ENCODE results near the gene NAGS.

The NAGS gene

GRCh38 chr17:44023545-44024270 is 19.3 kb downstream of the NAGS start:
- Histone ChIP-seq H3K23ac (ENCODE audit: low read length) (no peak overlapping the region), H3K9ac (ENCODE audit: low read length) (no peak overlapping the region), H3K56ac (ENCODE audit: low read length) (no peak overlapping the region), H4K5ac (ENCODE audit: low read length) (no peak overlapping the region), H2BK120ac (ENCODE audit: low read depth, low read length) (no peak overlapping the region), H3K79me2 (ENCODE audit: control insufficient read depth, insufficient read depth, low read length) (no peaks in the 10 kb centered on the region), H2BK15ac (replicated peaks; ENCODE audit: low read depth) (no peak overlapping the region), H4K8ac (ENCODE audit: low read depth, low read length) (no peak overlapping the region), H3K4me1 (ENCODE audit: control insufficient read depth, low read depth, low read length) (no peaks in the 10 kb centered on the region), H2BK5ac (ENCODE audit: low read length) (no peak overlapping the region), H3K4me3 (ENCODE audit: low read length) (no peak overlapping the region), H3K79me1 (ENCODE audit: low read length) (no peaks in the 10 kb centered on the region), H3K27me3 (ENCODE audit: insufficient read depth, low read length, poor library complexity) (no peaks in the 10 kb centered on the region), H2AK5ac (ENCODE audit: low read length) (no peak overlapping the region), H3K36me3 (ENCODE audit: control insufficient read depth, insufficient read depth, low read length) (no peaks in the 10 kb centered on the region), H3K27ac (ENCODE audit: low read depth, low read length) (no peak overlapping the region), H3K4ac (ENCODE audit: low read depth, low read length) (no peak overlapping the region), H3K4me2 (ENCODE audit: low read length) (no peak overlapping the region), H3K18ac (ENCODE audit: low read length) (no peak overlapping the region)
- DNase-seq: no peak
- no CpG with 5 or more reads among the region's 22 CpGs for WGBS (ENCODE audit: extremely low coverage, insufficient coverage, low lambda C conversion rate)

GRCh38 chr17:44024271-44024663 is 19.8 kb downstream of the NAGS start:
- Histone ChIP-seq H4K5ac (ENCODE audit: low read length) (no peak overlapping the region), H3K79me1 (ENCODE audit: low read length) (no peaks in the 10 kb centered on the region)

GRCh38 chr17:44024853-44025252 is 20.4 kb downstream of the NAGS start:
- no CpG with 5 or more reads among the region's 4 CpGs for WGBS (ENCODE audit: extremely low coverage, insufficient coverage, low lambda C conversion rate)
- Histone ChIP-seq H3K27ac (ENCODE audit: low read depth, low read length) (no peak overlapping the region), H2BK15ac (replicated peaks; ENCODE audit: low read depth) (no peak overlapping the region)

More at GRCh38 chr17:44024271-44024663, 19.8 kb downstream of the NAGS start:
- Histone ChIP-seq H3K27ac (ENCODE audit: low read depth, low read length) (no peak overlapping the region), H3K79me2 (ENCODE audit: control insufficient read depth, insufficient read depth, low read length) (no peaks in the 10 kb centered on the region), H3K4me1 (ENCODE audit: control insufficient read depth, low read depth, low read length) (no peaks in the 10 kb centered on the region), H3K27me3 (ENCODE audit: insufficient read depth, low read length, poor library complexity) (no peaks in the 10 kb centered on the region), H2BK120ac (ENCODE audit: low read depth, low read length) (no peak overlapping the region), H3K4me3 (ENCODE audit: low read length) (no peak overlapping the region), H3K9ac (ENCODE audit: low read length) (no peak overlapping the region), H3K56ac (ENCODE audit: low read length) (no peak overlapping the region), H3K18ac (ENCODE audit: low read length) (no peak overlapping the region), H2AK5ac (ENCODE audit: low read length) (no peak overlapping the region), H2BK5ac (ENCODE audit: low read length) (no peak overlapping the region), H3K4ac (ENCODE audit: low read depth, low read length) (no peak overlapping the region), H3K4me2 (ENCODE audit: low read length) (no peak overlapping the region), H4K8ac (ENCODE audit: low read depth, low read length) (no peak overlapping the region), H2BK15ac (replicated peaks; ENCODE audit: low read depth) (no peak overlapping the region), H3K36me3 (ENCODE audit: control insufficient read depth, insufficient read depth, low read length) (no peaks in the 10 kb centered on the region), H3K23ac (ENCODE audit: low read length) (no peak overlapping the region)
- WGBS (ENCODE audit: extremely low coverage, insufficient coverage, low lambda C conversion rate): no CpG with 5 or more reads among the region's 6 CpGs
- no peak for DNase-seq

DNA sequence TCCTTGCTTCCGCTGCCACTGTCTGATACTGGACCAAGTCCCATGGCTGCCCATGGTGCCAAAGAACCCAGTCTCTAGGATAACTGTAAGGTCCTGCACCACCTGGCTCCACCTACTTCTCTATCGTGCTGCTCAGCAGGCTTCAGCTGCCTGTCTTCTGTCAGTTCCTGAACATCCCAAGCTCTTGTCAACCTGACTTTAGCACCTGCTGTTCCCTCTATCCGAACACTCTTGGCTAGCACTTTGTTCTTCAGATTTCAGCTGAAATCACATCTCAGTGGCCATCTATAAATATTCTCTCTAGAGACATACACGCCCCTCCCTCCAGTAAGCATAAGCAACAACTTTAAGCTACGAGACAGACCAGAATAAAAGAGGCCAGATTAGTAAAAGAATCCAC is 25.3 kb downstream of the NAGS start:
- Histone ChIP-seq H2BK120ac (ENCODE audit: low read depth, low read length) (no peak overlapping the region), H2BK15ac (replicated peaks; ENCODE audit: low read depth) (no peak overlapping the region), H3K79me2 (ENCODE audit: control insufficient read depth, insufficient read depth, low read length) (no peaks in the 10 kb centered on the region), H2BK5ac (ENCODE audit: low read length) (no peak overlapping the region), H3K79me1 (ENCODE audit: low read length) (peaks cover 3% of the 10 kb centered on the region), H3K36me3 (ENCODE audit: control insufficient read depth, insufficient read depth, low read length) (peaks cover 11% of the 10 kb centered on the region), H3K9ac (ENCODE audit: low read length) (no peak overlapping the region), H3K4me3 (ENCODE audit: low read length) (no peak overlapping the region), H4K8ac (ENCODE audit: low read depth, low read length) (no peak overlapping the region), H4K5ac (ENCODE audit: low read length) (no peak overlapping the region), H3K23ac (ENCODE audit: low read length) (no peak overlapping the region), H3K56ac (ENCODE audit: low read length) (no peak overlapping the region), H2AK5ac (ENCODE audit: low read length) (no peak overlapping the region), H3K4ac (ENCODE audit: low read depth, low read length) (no peak overlapping the region), H3K27me3 (ENCODE audit: insufficient read depth, low read length, poor library complexity) (no peaks in the 10 kb centered on the region), H3K4me2 (ENCODE audit: low read length) (no peak overlapping the region), H3K4me1 (ENCODE audit: control insufficient read depth, low read depth, low read length) (no peaks in the 10 kb centered on the region), H3K27ac (ENCODE audit: low read depth, low read length) (no peak overlapping the region), H3K18ac (ENCODE audit: low read length) (no peak overlapping the region)
- no CpG with 5 or more reads among the region's 5 CpGs for WGBS (ENCODE audit: extremely low coverage, insufficient coverage, low lambda C conversion rate)
- no peak for DNase-seq

More at GRCh38 chr17:44024853-44025252, 20.4 kb downstream of the NAGS start:
- Histone ChIP-seq H4K8ac (ENCODE audit: low read depth, low read length) (no peak overlapping the region), H3K27me3 (ENCODE audit: insufficient read depth, low read length, poor library complexity) (no peaks in the 10 kb centered on the region), H3K23ac (ENCODE audit: low read length) (no peak overlapping the region), H3K4me3 (ENCODE audit: low read length) (no peak overlapping the region), H3K56ac (ENCODE audit: low read length) (no peak overlapping the region), H3K36me3 (ENCODE audit: control insufficient read depth, insufficient read depth, low read length) (no peaks in the 10 kb centered on the region), H3K18ac (ENCODE audit: low read length) (no peak overlapping the region), H3K79me2 (ENCODE audit: control insufficient read depth, insufficient read depth, low read length) (no peaks in the 10 kb centered on the region), H3K4me1 (ENCODE audit: control insufficient read depth, low read depth, low read length) (no peaks in the 10 kb centered on the region), H4K5ac (ENCODE audit: low read length) (no peak overlapping the region), H3K79me1 (ENCODE audit: low read length) (peaks cover 1% of the 10 kb centered on the region), H2BK5ac (ENCODE audit: low read length) (no peak overlapping the region), H3K9ac (ENCODE audit: low read length) (no peak overlapping the region), H2AK5ac (ENCODE audit: low read length) (no peak overlapping the region), H2BK120ac (ENCODE audit: low read depth, low read length) (no peak overlapping the region), H3K4ac (ENCODE audit: low read depth, low read length) (no peak overlapping the region), H3K4me2 (ENCODE audit: low read length) (no peak overlapping the region)
- no peak for DNase-seq

GRCh38 chr17:44030482-44030881 is 26.1 kb downstream of the NAGS start:
- no peak overlapping the region for H2BK15ac ChIP-seq (replicated peaks; ENCODE audit: low read depth)
- no peaks in the 10 kb centered on the region for H3K79me2 ChIP-seq (ENCODE audit: control insufficient read depth, insufficient read depth, low read length)
- no peak overlapping the region for H3K27ac ChIP-seq (ENCODE audit: low read depth, low read length)
- H2BK5ac ChIP-seq (ENCODE audit: low read length): no peak overlapping the region
- peaks cover 11% of the 10 kb centered on the region for H3K36me3 ChIP-seq (ENCODE audit: control insufficient read depth, insufficient read depth, low read length)
- H3K4me2 ChIP-seq (ENCODE audit: low read length): no peak overlapping the region
- H3K4me1 ChIP-seq (ENCODE audit: control insufficient read depth, low read depth, low read length): no peaks in the 10 kb centered on the region
- H3K4me3 ChIP-seq (ENCODE audit: low read length): no peak overlapping the region
- no peak overlapping the region for H3K4ac ChIP-seq (ENCODE audit: low read depth, low read length)
- no peak overlapping the region for H3K18ac ChIP-seq (ENCODE audit: low read length)
- no CpG with 5 or more reads among the region's 3 CpGs for WGBS (ENCODE audit: extremely low coverage, insufficient coverage, low lambda C conversion rate)
- H2BK120ac ChIP-seq (ENCODE audit: low read depth, low read length): no peak overlapping the region
- DNase-seq: no peak
- H2AK5ac ChIP-seq (ENCODE audit: low read length): no peak overlapping the region
- H3K27me3 ChIP-seq (ENCODE audit: insufficient read depth, low read length, poor library complexity): no peaks in the 10 kb centered on the region
- no peak overlapping the region for H3K9ac ChIP-seq (ENCODE audit: low read length)
- no peak overlapping the region for H3K23ac ChIP-seq (ENCODE audit: low read length)
- no peak overlapping the region for H3K56ac ChIP-seq (ENCODE audit: low read length)
- peaks cover 3% of the 10 kb centered on the region for H3K79me1 ChIP-seq (ENCODE audit: low read length)
- H4K8ac ChIP-seq (ENCODE audit: low read depth, low read length): no peak overlapping the region
- no peak overlapping the region for H4K5ac ChIP-seq (ENCODE audit: low read length)

Data from mesendoderm (in vitro differentiated cells).